Smooth muscle cell of the brain vasculature (primary cell): ENCODE measurements around the gene FGD1.

Experiments used
- DNase-seq: peaks from one replicate; pipeline ENCODE4 v3.0.0-alpha.2; 2012; ENCODE audit warnings: low read depth, low spot score

Gene FGD1

GRCh38 chrX:54407266-54407665 is 88.8 kb downstream of the FGD1 start:
- DNase-seq: no peak

- DNase-seq: no peak
Observed at GRCh38 chrX:54397113-54397512, 98.9 kb downstream of the FGD1 start.
